Tibial nerve (tissue), 4 donors: ENCODE measurements around the gene ACTR5.

ENCODE experiments used
- CTCF ChIP-seq, 5 experiments: fragments of 200-600 bp in 3 of 5; fragments of 450-650 bp in 2 of 5; sonication (generic) in 3 of 5; IDR thresholded peaks; one replicate each; pipeline ENCODE4 v1.5.1; 2016 to 2019; ENCODE audit warnings: antibody characterized with exemption in 5 of 5, mild to moderate bottlenecking in 3 of 5, moderate library complexity in 2 of 5
- EP300 ChIP-seq, 2 donors: sonication (generic); formaldehyde crosslinking; IDR thresholded peaks; one replicate each; pipeline ENCODE4 v1.6.1; 2017; ENCODE audit warnings: antibody characterized with exemption in 2 of 2, mild to moderate bottlenecking in 1 of 2
- POLR2A ChIP-seq, 2 donors: fragments of 450-650 bp; IDR thresholded peaks; one replicate each; pipeline ENCODE4 v1.6.1; 2017; ENCODE audit warnings: antibody characterized with exemption in 2 of 2, mild to moderate bottlenecking in 2 of 2, moderate library complexity in 2 of 2

- TF ChIP-seq CTCF (IDR thresholded peaks at IDR 0.05) = no peak
- TF ChIP-seq POLR2A (IDR thresholded peaks at IDR 0.05) = no peak
- TF ChIP-seq EP300 (IDR thresholded peaks at IDR 0.05) = no peak
These were observed 21.4 kb downstream of the ACTR5 start for GRCh38 chr20:38769376-38770295.
